Natural killer cell (primary cell): ENCODE data around the gene TTC22. TPM values are rescaled to one million over a fixed set of nuclear protein-coding genes. Genes with fewer than 3 reads are reported as not detected.

Experiments used
- ATAC-seq, 3 donors: fragments of 150-1000 bp in 2 of 3; fragments of 200-7000 bp in 1 of 3; cut with Tn5 transposase; 1 replicate in 1 of 3; 2 replicates in 2 of 3; pipeline ENCODE4 v1.10.0; 2021; ENCODE audit warnings: mild to moderate bottlenecking in 2 of 3, moderate library complexity in 2 of 3
- DNase-seq, 2 donors: peaks; one replicate each; pipeline versions ENCODE4 v3.0.0 to v3.0.0-alpha.2; 2013 to 2021; ENCODE audit warnings: mixed read lengths in 1 of 2
- H3K27ac ChIP-seq: one replicate; pipeline ENCODE4 v1.5.1; 2013; ENCODE audit warnings: mild to moderate bottlenecking, low read length
- H3K27me3 ChIP-seq: one replicate; pipeline ENCODE4 v1.6.1; 2013; ENCODE audit warnings: low read length; ENCODE audit not compliant: control insufficient read depth, insufficient read depth
- H3K36me3 ChIP-seq: one replicate; pipeline ENCODE4 v1.6.1; 2013; ENCODE audit warnings: low read length; ENCODE audit not compliant: control insufficient read depth, insufficient read depth
- H3K4me1 ChIP-seq: one replicate; pipeline ENCODE4 v1.6.1; 2013; ENCODE audit warnings: low read length; ENCODE audit not compliant: control insufficient read depth, insufficient read depth
- H3K4me3 ChIP-seq: one replicate; pipeline ENCODE4 v1.5.1; 2013; ENCODE audit warnings: low read length
- H3K9me3 ChIP-seq: one replicate; pipeline ENCODE4 v1.6.1; 2013; ENCODE audit warnings: low read length; ENCODE audit not compliant: control insufficient read depth, insufficient read depth
- H3K27ac Mint-ChIP-seq, 2 donors: one replicate each; pipeline ENCODE4 v1.8.0; 2022; ENCODE audit warnings: mild to moderate bottlenecking in 2 of 2, mixed read lengths in 2 of 2, moderate library complexity in 1 of 2
- H3K27me3 Mint-ChIP-seq, 2 donors: one replicate each; pipeline ENCODE4 v1.8.0; 2022; ENCODE audit warnings: low read depth in 2 of 2, mixed read lengths in 2 of 2
- H3K36me3 Mint-ChIP-seq: one replicate; pipeline ENCODE4 v1.8.0; 2022; ENCODE audit warnings: mixed read lengths
- H3K4me1 Mint-ChIP-seq, 2 donors: one replicate each; pipeline ENCODE4 v1.8.0; 2022; ENCODE audit warnings: mixed read lengths in 2 of 2
- H3K4me3 Mint-ChIP-seq: one replicate; pipeline ENCODE4 v1.8.0; 2022; ENCODE audit warnings: mild to moderate bottlenecking, moderate library complexity, mixed read lengths
- H3K9me3 Mint-ChIP-seq, 2 donors: one replicate each; pipeline ENCODE4 v1.8.0; 2022; ENCODE audit warnings: mixed read lengths in 2 of 2
- WGBS: methylation state at CpG from one replicate; pipeline ENCODE4 v1.1.7; 2013; ENCODE audit warnings: missing lambda C conversion rate; ENCODE audit not compliant: insufficient coverage; 5-methylcytosine and 5-hydroxymethylcytosine counted together
- intact Hi-C: fragments of 100-400 bp; cut with micrococcal nuclease; formaldehyde crosslinking; loops from one replicate; pipeline ENCODE4 v1.14.2; 2022
- total RNA-seq, 4 donors: library from RNA; stranded (reverse); fragments of 120-200 nt in 1 of 4; gene quantifications; one replicate each; pipeline versions ENCODE4 v1.2.3 to v1.2.4, GENCODE V29; 2013 to 2022
- TF ChIP-seq, protein P1 (sequence below): fragments of 200-600 bp; IDR thresholded peaks from one replicate; pipeline ENCODE4 v1.8.0; 2022; ENCODE audit warnings: antibody characterized with exemption

Gene TTC22
- 10 to 100 TPM; 17.8 to 30.8 (median 26.5) TPM for total RNA-seq
- 18.6 TPM for total RNA-seq (2013)

DNA sequence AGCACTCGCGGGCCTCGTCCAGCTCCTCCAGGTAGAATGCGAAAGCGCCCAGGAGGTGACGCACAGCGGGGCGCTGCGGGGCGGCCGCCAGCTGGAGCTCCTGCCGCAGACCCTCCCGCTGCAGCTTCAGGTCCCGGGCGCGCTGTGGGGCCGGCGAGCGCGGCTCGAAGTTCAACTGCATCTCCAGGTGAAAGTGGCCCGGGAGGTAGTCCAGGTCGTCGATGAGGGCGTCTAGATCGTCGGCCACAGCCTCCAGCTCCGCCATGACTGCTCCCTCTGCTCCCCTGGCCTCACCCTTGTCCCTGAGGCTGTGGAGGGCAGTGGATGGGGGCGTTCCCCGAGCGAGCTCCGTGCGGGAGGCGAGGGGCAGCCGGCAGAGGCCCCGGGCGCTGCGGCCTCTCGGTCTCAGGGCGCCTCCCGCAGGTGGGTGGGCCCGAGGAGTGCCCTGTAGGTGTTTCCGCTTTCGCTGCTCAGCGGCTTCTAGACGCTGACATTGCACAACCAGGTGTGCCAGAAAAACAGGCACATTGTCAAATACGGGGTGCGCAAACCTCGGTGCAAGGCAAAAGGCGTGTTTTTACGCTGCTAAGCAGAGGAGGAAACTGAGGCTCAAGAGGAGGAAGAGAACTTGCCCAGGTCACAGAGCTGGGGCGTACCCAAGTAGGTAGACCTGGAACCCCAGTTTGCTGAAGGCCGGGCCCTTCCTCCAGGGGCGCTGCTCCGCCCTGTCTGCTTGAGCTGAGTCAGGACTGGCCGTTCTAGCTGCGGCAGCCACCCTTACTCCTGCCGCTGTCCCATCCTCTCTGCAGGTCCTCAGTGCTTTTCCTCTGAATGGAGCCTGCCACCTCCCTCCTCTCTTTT is at the start of gene TTC22:
Gene TTC22, minus strand, starts transcription at position 425 of the 861 bp plus-strand sequence. Its CDS starts 160 bp downstream, at position 265.
- Mint-ChIP-seq H3K4me1 (peaks cover 79 to 85% of the 10 kb centered on the region in 2 donors), H3K36me3 (no peaks in the 10 kb centered on the region), H3K4me3 (peak within 1 kb of the TSS; percentile 92), H3K27ac (peak within 1 kb of the TSS; percentile 91 to 95), H3K27me3 (no peaks in the 10 kb centered on the region), H3K9me3 (no peaks in the 10 kb centered on the region)
- intact Hi-C loops = loop anchor here (1.0 to 5.0 kb wide), 2 partner anchors 37 to 729 kb away; partner anchors contain the start of gene PARS2
- H3K36me3 ChIP-seq = peaks cover 2% of the 10 kb centered on the region
- peak within 1 kb of the TSS; percentile 80 for H3K4me3 ChIP-seq
- peaks cover 66% of the 10 kb centered on the region for H3K4me1 ChIP-seq
- TF ChIP-seq, protein P1, sequence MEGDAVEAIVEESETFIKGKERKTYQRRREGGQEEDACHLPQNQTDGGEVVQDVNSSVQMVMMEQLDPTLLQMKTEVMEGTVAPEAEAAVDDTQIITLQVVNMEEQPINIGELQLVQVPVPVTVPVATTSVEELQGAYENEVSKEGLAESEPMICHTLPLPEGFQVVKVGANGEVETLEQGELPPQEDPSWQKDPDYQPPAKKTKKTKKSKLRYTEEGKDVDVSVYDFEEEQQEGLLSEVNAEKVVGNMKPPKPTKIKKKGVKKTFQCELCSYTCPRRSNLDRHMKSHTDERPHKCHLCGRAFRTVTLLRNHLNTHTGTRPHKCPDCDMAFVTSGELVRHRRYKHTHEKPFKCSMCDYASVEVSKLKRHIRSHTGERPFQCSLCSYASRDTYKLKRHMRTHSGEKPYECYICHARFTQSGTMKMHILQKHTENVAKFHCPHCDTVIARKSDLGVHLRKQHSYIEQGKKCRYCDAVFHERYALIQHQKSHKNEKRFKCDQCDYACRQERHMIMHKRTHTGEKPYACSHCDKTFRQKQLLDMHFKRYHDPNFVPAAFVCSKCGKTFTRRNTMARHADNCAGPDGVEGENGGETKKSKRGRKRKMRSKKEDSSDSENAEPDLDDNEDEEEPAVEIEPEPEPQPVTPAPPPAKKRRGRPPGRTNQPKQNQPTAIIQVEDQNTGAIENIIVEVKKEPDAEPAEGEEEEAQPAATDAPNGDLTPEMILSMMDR = peak; percentile 72
- ATAC-seq = peak; percentile 77 to 89 (median 84)
- peak; percentile 65 to 80 for DNase-seq
- 1% methylated on average over 58 of the region's 58 CpGs for WGBS
- H3K27ac ChIP-seq = peak within 1 kb of the TSS; percentile 70
- no peaks in the 10 kb centered on the region for H3K9me3 ChIP-seq
- no peaks in the 10 kb centered on the region for H3K27me3 ChIP-seq

DNA sequence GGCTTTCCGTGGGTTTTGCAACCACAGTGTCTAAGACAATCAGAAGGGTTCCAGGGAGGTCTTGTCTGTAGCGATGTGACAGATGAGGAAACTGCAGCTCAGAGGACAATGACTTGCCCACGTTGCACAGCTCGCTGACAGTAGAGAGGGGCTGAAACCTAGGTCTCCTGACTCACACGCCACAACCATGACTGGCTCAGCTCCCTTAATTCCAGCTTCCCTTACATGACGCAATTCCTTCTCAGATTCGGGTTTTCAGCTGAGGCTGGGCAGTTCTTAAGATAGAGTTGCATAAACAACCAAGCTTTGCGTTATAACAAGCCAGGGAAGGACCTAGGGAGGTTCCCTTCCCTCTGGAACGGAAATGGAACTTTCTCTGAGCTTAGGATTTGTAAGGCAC is 49.6 kb upstream of the TTC22 start:
- H3K4me1 ChIP-seq = no peaks in the 10 kb centered on the region
- H3K9me3 ChIP-seq = no peaks in the 10 kb centered on the region
- intact Hi-C loops = no loop called here
- 97% methylated on average over 9 of the region's 9 CpGs for WGBS
- H3K27me3 ChIP-seq = no peaks in the 10 kb centered on the region
- Mint-ChIP-seq H3K36me3 (no peaks in the 10 kb centered on the region), H3K27ac (no peak overlapping the region), H3K9me3 (no peaks in the 10 kb centered on the region), H3K4me1 (peaks cover 0 to 9% of the 10 kb centered on the region in 2 donors), H3K4me3 (no peak overlapping the region), H3K27me3 (no peaks in the 10 kb centered on the region)
- ATAC-seq = no peak
- no peak overlapping the region for H3K4me3 ChIP-seq
- no peak overlapping the region for H3K27ac ChIP-seq
- TF ChIP-seq, protein P1 = no peak
- no peak for DNase-seq
- peaks cover 34% of the 10 kb centered on the region for H3K36me3 ChIP-seq

DNA sequence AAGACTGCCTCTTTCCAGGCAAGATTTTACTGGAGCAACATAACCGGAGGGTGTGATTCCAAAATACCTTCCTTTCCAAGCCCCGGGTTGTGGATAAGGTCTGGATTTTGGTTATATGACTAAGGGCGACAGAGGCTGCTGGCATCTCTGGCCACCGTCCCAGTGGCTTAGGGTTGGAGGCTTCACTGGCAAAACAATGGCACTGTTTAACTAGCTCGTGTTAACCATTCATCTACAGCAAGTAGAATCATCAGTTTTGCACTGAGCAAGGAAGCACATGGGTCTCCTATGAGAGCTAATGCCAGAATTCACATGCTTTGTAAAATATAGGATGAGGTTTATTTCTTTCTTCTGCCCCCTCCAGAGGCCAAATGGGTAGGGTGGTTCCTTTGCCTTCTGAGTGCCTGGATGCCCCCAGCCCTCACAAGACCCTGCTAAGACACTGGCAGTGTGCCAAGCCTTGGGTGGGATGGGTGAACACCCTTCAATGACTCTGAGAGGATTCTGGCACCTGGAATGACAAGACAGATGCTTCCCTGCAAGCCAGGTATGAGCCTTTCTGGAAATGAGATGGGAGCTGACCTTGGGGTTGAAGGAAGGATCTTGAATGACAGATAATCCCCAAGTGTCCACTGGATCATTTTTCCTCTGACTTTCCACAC is 49.1 kb upstream of the TTC22 start:
- Histone ChIP-seq H3K27me3 (no peaks in the 10 kb centered on the region), H3K27ac (no peak overlapping the region), H3K9me3 (no peaks in the 10 kb centered on the region), H3K4me3 (no peak overlapping the region), H3K36me3 (peaks cover 34% of the 10 kb centered on the region), H3K4me1 (no peaks in the 10 kb centered on the region)
- Mint-ChIP-seq H3K36me3 (no peaks in the 10 kb centered on the region), H3K9me3 (no peaks in the 10 kb centered on the region), H3K4me3 (no peak overlapping the region), H3K27me3 (no peaks in the 10 kb centered on the region), H3K27ac (no peak overlapping the region), H3K4me1 (peaks cover 0 to 9% of the 10 kb centered on the region in 2 donors)
- intact Hi-C loops = no loop called here
- DNase-seq = no peak
- ATAC-seq = no peak
- WGBS = 95% methylated on average over 5 of the region's 5 CpGs
- TF ChIP-seq, protein P1 = no peak
